Measurements from ENCODE around the gene MMRN1.
"Not testable (repeated sequence)": the region's sequence is repeated elsewhere in the genome, so short reads cannot be mapped to it uniquely, and the experiment has no call there.

The MMRN1 gene

DNA sequence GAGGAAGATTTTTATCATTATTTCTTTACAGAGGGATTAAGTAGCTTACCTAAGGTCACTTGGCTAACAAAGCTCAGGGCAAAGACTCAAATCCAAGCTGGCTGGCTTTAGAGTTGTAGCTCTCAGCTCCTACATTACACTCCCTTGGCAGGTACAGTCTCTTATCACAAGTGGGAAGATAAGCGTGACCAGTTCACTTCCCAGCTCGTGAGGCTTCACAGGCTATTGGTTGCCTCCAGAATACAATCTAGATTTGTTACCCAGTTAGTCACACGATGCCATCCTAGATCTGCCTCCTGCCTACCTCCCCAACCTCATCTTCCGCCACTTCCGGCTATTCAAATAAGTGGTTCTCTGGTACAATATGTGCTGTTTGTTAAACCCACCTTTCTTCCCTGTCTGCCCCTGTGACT is 3.7 kb downstream of the MMRN1 start:
- in situ Hi-C loops (cut with HindIII; ENCODE audit: low sequenced_read_pairs): no loop called here
- H3K4me3 ChIP-seq (ENCODE audit: low read depth, low read length): no peak overlapping the region
- no peak for DNase-seq (ENCODE audit: low read depth, low spot score)
- TF ChIP-seq, protein P1, sequence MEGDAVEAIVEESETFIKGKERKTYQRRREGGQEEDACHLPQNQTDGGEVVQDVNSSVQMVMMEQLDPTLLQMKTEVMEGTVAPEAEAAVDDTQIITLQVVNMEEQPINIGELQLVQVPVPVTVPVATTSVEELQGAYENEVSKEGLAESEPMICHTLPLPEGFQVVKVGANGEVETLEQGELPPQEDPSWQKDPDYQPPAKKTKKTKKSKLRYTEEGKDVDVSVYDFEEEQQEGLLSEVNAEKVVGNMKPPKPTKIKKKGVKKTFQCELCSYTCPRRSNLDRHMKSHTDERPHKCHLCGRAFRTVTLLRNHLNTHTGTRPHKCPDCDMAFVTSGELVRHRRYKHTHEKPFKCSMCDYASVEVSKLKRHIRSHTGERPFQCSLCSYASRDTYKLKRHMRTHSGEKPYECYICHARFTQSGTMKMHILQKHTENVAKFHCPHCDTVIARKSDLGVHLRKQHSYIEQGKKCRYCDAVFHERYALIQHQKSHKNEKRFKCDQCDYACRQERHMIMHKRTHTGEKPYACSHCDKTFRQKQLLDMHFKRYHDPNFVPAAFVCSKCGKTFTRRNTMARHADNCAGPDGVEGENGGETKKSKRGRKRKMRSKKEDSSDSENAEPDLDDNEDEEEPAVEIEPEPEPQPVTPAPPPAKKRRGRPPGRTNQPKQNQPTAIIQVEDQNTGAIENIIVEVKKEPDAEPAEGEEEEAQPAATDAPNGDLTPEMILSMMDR (IDR thresholded peaks at IDR 0.05; ENCODE audit: low read depth, low read length): no peak

DNA sequence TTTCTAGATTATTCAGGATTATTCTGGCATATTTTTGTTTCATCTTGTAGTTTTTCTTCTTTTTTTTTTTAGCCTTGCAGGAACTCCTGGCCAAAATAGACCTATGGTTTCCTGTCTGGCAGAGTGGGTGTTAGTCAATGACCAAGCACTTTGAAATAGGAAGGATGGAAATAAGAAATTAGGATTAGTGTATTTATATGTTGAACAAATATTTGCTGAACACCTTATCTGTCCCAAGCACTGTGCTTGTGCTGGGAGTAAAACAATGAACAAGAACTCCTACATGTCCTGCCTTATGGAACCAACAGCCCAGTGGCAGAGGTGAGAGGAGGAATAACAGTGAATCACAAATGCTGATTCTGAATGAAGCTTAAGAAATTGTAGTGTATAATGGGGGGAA is 4.5 kb downstream of the MMRN1 start:
- no peak overlapping the region for H3K4me3 ChIP-seq (ENCODE audit: low read depth, low read length)
- no peak for DNase-seq (ENCODE audit: low read depth, low spot score)
- TF ChIP-seq, protein P1 (IDR thresholded peaks at IDR 0.05; ENCODE audit: low read depth, low read length): no peak
- in situ Hi-C loops (cut with HindIII; ENCODE audit: low sequenced_read_pairs): no loop called here

DNA sequence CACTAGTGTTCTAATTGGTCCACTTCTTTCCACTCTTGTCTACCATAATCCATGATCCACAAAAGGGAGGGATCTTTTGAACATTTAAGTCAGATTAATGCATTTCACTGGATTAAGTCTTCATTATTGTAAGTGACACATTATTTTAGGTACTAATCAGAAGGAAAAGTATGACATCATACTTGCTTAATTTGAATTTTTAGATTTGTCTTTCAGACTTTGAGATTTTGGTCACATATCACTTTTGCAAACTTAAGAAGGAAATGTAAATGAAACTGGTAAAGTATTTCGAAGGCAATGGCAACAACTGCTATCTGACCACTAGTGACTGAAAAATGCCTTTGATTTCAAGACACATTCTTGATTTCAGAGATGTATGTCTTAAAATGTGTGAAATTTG is 5.2 kb downstream of the MMRN1 start:
- H3K4me3 ChIP-seq (ENCODE audit: low read depth, low read length): no peak overlapping the region
- TF ChIP-seq, protein P1 (IDR thresholded peaks at IDR 0.05; ENCODE audit: low read depth, low read length): no peak
- in situ Hi-C loops (cut with HindIII; ENCODE audit: low sequenced_read_pairs): no loop called here
- DNase-seq (ENCODE audit: low read depth, low spot score): no peak

DNA sequence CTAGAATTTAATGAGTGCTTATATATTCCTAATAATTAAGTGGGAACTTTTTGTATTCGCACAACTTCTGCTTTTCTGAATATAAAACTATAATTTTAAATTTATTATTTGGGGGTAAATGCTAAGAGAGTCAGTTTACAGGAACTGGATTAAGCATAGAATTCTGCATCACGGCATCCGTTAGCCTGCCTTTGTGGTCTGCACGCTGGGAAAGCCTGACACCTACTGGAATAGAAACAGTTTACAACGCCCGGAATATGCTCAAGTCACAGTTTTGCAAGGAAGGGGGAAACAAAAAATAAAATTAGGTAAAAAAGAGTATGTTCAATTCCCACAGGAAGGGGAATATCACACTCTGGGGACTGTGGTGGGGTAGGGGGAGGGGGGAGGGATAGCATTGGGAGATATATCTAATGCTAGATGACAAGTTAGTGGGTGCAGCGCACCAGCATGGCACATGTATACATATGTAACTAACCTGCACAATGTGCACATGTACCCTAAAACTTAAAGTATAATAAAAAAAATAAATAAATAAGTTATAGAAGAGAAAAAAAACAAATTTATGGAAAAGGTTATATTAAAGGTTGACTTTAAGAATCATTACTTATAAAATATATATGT is 7.3 kb downstream of the MMRN1 start:
- TF ChIP-seq, protein P1 (IDR thresholded peaks at IDR 0.05; ENCODE audit: low read depth, low read length): peak; percentile 76
- in situ Hi-C loops (cut with HindIII; ENCODE audit: low sequenced_read_pairs); H3K4me3 ChIP-seq (ENCODE audit: low read depth, low read length): not testable (repeated sequence)
- peak; percentile 67 for DNase-seq (ENCODE audit: low read depth, low spot score)

DNA sequence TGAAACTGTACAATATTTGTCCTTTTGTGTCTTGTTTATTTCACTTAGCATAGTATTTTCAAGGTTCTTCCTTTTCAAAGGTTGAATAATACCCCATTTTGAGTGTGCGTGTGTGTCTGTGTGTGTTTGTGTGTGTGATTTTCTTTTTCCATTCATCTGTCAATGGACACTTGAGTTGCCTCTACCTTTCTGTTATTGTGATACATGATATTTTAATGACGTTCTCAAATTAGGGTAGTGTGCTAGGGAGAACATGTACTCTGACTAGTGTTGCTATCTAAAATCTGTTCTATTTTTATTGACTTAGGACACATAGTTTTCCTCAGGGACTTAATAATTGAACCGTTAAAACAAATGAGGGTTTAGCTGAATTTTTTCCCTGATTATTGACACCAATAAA is 9.9 kb downstream of the MMRN1 start:
- TF ChIP-seq, protein P1 (IDR thresholded peaks at IDR 0.05; ENCODE audit: low read depth, low read length): no peak
- no peak for DNase-seq (ENCODE audit: low read depth, low spot score)
- in situ Hi-C loops (cut with HindIII; ENCODE audit: low sequenced_read_pairs): no loop called here
- no peak overlapping the region for H3K4me3 ChIP-seq (ENCODE audit: low read depth, low read length)

DNA sequence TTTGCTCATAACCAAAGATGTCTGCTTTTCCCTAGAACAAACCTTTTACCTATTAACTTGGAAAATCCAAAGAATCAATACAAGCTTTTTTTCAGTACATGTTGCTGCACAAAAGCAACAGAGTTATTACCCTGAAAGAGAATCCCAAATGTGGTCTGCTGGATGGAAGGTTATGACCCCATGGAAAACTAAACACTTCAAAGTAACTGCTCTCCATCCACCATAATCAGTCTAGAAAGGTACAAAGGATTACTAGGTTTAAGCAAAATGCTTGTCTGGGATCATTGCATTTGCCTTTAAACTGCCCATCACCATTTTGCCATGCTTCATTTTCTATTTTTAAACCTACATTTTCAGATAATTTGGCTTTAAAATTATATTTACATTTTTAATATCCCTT is 11.7 kb downstream of the MMRN1 start:
- TF ChIP-seq, protein P1 (IDR thresholded peaks at IDR 0.05; ENCODE audit: low read depth, low read length): no peak

More for the DNA sequence above, 11.7 kb downstream of the MMRN1 start:
- in situ Hi-C loops (cut with HindIII; ENCODE audit: low sequenced_read_pairs): no loop called here
- no peak for DNase-seq (ENCODE audit: low read depth, low spot score)
- H3K4me3 ChIP-seq (ENCODE audit: low read depth, low read length): no peak overlapping the region
